K562 (cell line): Measurements from ENCODE around the gene CGB8. TPM values are rescaled to one million over a fixed set of nuclear protein-coding genes. Genes with fewer than 3 reads are reported as not detected.

ENCODE experiments used
- ARID2 ChIP-seq: fragments of 450-650 bp; IDR thresholded peaks from 2 replicates; pipeline ENCODE4 v1.6.1; 2017; ENCODE audit warnings: antibody characterized with exemption, mild to moderate bottlenecking
- CCNT2 ChIP-seq: IDR thresholded peaks from 2 replicates; pipeline ENCODE4 v1.6.1; 2011; ENCODE audit warnings: borderline replicate concordance, low read depth, mild to moderate bottlenecking, moderate library complexity, mixed read lengths, low read length; ENCODE audit not compliant: insufficient read length; ENCODE audit errors: extremely low read depth
- CXXC5 ChIP-seq: fragments of 250-450 bp; sonication (Bioruptor Pico); IDR thresholded peaks from 2 replicates; pipeline ENCODE4 v1.8.0; 2022; ENCODE audit warnings: inconsistent platforms, mild to moderate bottlenecking, moderate library complexity
- EWSR1 ChIP-seq: fragments of 450-650 bp; IDR thresholded peaks from 2 replicates; pipeline ENCODE4 v1.6.1; 2018; ENCODE audit warnings: borderline replicate concordance, mild to moderate bottlenecking, low read depth, moderate library complexity; ENCODE audit not compliant: partially characterized antibody
- MEF2D ChIP-seq: conservative IDR thresholded peaks from 2 replicates; pipeline ENCODE4 v1.6.1; 2016; ENCODE audit warnings: low read depth, missing genetic modification characterization, missing compliant biosample characterization
- MTF1 ChIP-seq: fragments of 250-450 bp; sonication (Bioruptor Pico); IDR thresholded peaks from 2 replicates; pipeline ENCODE4 v1.9.0; 2021; ENCODE audit warnings: moderate library complexity, mild to moderate bottlenecking, inconsistent platforms, borderline replicate concordance
- NCOA2 ChIP-seq, 2 experiments: fragments of 450-650 bp; IDR thresholded peaks; 2 replicates each; pipeline ENCODE4 v1.6.1; 2018; ENCODE audit warnings: mild to moderate bottlenecking in 2 of 2, moderate library complexity in 1 of 2; ENCODE audit not compliant: partially characterized antibody in 2 of 2
- NONO ChIP-seq, 2 experiments: fragments of 200-400 bp in 1 of 2; fragments of 450-650 bp in 1 of 2; formaldehyde crosslinking in 1 of 2; IDR thresholded peaks; 2 replicates each; pipeline ENCODE4 v1.6.1; 2017; ENCODE audit warnings: low read depth in 2 of 2, mild to moderate bottlenecking in 2 of 2, moderate library complexity in 2 of 2, low read length in 1 of 2
- RNF2 ChIP-seq: sonication (generic); IDR thresholded peaks from 2 replicates; pipeline ENCODE4 v1.6.1; 2016
- SMAD4 ChIP-seq: fragments of 250-450 bp; sonication (Bioruptor Pico); conservative IDR thresholded peaks from 2 replicates; pipeline ENCODE4 v1.8.0; 2021; ENCODE audit warnings: inconsistent platforms, mild to moderate bottlenecking, moderate library complexity
- SP1 ChIP-seq: sonication (generic); formaldehyde crosslinking; IDR thresholded peaks from 2 replicates; pipeline ENCODE4 v1.8.1; 2022; ENCODE audit warnings: mild to moderate bottlenecking, missing genetic modification reagents
- ZNF3 ChIP-seq: fragments of 250-450 bp; sonication (Bioruptor Pico); IDR thresholded peaks from 2 replicates; pipeline ENCODE4 v1.5.0; 2021; ENCODE audit warnings: mild to moderate bottlenecking, moderate library complexity
- ZSCAN32 ChIP-seq: fragments of 450-650 bp; formaldehyde crosslinking; IDR thresholded peaks from 2 replicates; pipeline ENCODE4 v1.4.0; 2020; ENCODE audit warnings: mild to moderate bottlenecking, moderate library complexity
- polyA plus RNA-seq, 8 experiments: library from polyadenylated mRNA; depleted of rRNA in 4 of 8; stranded (reverse) in 5 of 8; unstranded in 3 of 8; fragments of >200 nt; fragmentation: Nextera tagmentation in 2 of 8; fragmentation: Illumina TruSeq in 1 of 8; extraction: Ambion mirVana in 2 of 8; extraction: Trizol in 1 of 8; gene quantifications; 2 replicates each; pipeline versions ENCODE4 v1.2.1 to v1.2.3, GENCODE V29; 2011 to 2014; ENCODE audit warnings: inconsistent platforms in 1 of 8, missing spikeins in 1 of 8
- total RNA-seq, 7 experiments: library from RNA; depleted of rRNA in 6 of 7; stranded (reverse); fragments of >200 nt in 6 of 7; fragmentation: Illumina TruSeq in 2 of 7; extraction: Trizol in 2 of 7; gene quantifications; 2 replicates each; pipeline versions ENCODE4 v1.2.1 to v1.2.3, GENCODE V29; 2011 to 2021; ENCODE audit warnings: low replicate concordance in 1 of 7
- TF ChIP-seq, protein P1 (sequence below): sonication (generic); formaldehyde crosslinking; IDR thresholded peaks from 2 replicates; pipeline ENCODE4 v1.8.0; 2022; ENCODE audit warnings: missing genetic modification reagents, mild to moderate bottlenecking, moderate library complexity, borderline replicate concordance
- TF ChIP-seq, protein P2 (sequence below), 3 experiments: fragments of 200-800 bp in 1 of 3; sonication (Bioruptor generic) in 1 of 3; sonication (generic) in 1 of 3; formaldehyde crosslinking in 1 of 3; IDR thresholded peaks; 2 replicates each; pipeline versions ENCODE4 v1.6.1 to v1.8.0; 2016 to 2022; ENCODE audit warnings: mild to moderate bottlenecking in 2 of 3, missing compliant biosample characterization in 2 of 3, missing genetic modification characterization in 2 of 3, missing genetic modification reagents in 1 of 3
- TF ChIP-seq, protein P3 (sequence below): fragments of 150-350 bp; conservative IDR thresholded peaks from 2 replicates; pipeline ENCODE4 v1.6.1; 2014; ENCODE audit warnings: low read length
- TF ChIP-seq, protein P4 (sequence below): sonication (generic); formaldehyde crosslinking; IDR thresholded peaks from 2 replicates; pipeline ENCODE4 v1.8.0; 2022; ENCODE audit warnings: mild to moderate bottlenecking, missing genetic modification reagents

The CGB8 gene
- total and polyA plus RNA-seq, 9 of the 15 experiments (the other 6 are each of a cell fraction or from before 2014, with no cell fraction given): not detected

DNA sequence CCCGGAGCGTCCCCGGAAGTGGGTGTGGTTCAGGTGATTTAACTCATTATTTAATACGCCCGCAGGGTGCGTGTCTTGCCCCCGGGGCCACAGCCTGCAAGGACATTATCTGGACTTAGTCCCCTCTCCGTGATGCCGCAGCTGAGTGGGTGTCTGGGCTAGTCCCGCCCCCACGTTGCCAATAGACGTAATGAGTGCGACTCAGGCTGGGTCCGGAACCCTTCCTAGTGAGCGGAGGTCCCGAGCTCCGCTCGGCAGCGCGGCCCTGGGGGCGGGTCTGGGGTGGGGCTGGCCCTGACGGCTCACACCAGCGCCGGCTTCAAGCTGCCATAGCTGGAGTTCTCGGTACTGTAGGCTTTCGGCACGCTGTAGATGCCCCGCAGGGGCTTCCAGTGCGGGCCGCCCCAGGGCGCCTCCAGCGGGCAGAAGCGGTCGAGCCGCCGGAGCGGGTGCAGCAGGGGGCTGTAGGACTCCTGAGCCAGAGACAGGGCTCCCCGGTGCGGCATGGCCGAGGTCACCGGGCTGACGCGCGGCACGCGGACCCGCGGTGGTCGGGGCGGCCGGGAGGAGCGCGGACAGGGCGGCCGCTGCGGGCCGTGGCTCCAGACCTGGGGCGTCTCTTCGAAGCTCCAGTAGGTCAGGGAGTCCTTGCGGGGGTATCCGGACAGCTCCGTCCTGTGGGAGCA lies 31.1 kb downstream of the CGB8 start (continued):
- TF ChIP-seq CCNT2 (peak; percentile 76), RNF2 (no peak), NONO (IDR thresholded peaks at IDR 0.05; ENCODE audit: low read depth in 2 of 2, low read length in 1 of 2) (0 out of 4 replicates have a peak, but pooled peaks of 1 of the 2 experiments have one; percentile 50), SMAD4 (CRISPR knock-in tag) (no peak), EWSR1 (no peak), CXXC5 (CRISPR knock-in tag) (peak; percentile 51), ARID2 (no peak), NCOA2 (IDR thresholded peaks at IDR 0.05; ENCODE audit: partially characterized antibody in 2 of 2) (no peak), ZNF3 (CRISPR knock-in tag) (no peak), MEF2D (tag) (no peak), ZSCAN32 (no peak), MTF1 (CRISPR knock-in tag) (no peak), SP1 (no peak)
- TF ChIP-seq, protein P1, sequence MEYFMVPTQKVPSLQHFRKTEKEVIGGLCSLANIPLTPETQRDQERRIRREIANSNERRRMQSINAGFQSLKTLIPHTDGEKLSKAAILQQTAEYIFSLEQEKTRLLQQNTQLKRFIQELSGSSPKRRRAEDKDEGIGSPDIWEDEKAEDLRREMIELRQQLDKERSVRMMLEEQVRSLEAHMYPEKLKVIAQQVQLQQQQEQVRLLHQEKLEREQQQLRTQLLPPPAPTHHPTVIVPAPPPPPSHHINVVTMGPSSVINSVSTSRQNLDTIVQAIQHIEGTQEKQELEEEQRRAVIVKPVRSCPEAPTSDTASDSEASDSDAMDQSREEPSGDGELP (CRISPR knock-in tag): peak; percentile 54
- TF ChIP-seq, protein P2, sequence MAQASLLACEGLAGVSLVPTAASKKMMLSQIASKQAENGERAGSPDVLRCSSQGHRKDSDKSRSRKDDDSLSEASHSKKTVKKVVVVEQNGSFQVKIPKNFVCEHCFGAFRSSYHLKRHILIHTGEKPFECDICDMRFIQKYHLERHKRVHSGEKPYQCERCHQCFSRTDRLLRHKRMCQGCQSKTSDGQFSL (CRISPR knock-in tag; IDR thresholded peaks at IDR 0.05): no peak
- TF ChIP-seq, protein P2 (tag; IDR thresholded peaks at IDR 0.05): no peak
- TF ChIP-seq, protein P3, sequence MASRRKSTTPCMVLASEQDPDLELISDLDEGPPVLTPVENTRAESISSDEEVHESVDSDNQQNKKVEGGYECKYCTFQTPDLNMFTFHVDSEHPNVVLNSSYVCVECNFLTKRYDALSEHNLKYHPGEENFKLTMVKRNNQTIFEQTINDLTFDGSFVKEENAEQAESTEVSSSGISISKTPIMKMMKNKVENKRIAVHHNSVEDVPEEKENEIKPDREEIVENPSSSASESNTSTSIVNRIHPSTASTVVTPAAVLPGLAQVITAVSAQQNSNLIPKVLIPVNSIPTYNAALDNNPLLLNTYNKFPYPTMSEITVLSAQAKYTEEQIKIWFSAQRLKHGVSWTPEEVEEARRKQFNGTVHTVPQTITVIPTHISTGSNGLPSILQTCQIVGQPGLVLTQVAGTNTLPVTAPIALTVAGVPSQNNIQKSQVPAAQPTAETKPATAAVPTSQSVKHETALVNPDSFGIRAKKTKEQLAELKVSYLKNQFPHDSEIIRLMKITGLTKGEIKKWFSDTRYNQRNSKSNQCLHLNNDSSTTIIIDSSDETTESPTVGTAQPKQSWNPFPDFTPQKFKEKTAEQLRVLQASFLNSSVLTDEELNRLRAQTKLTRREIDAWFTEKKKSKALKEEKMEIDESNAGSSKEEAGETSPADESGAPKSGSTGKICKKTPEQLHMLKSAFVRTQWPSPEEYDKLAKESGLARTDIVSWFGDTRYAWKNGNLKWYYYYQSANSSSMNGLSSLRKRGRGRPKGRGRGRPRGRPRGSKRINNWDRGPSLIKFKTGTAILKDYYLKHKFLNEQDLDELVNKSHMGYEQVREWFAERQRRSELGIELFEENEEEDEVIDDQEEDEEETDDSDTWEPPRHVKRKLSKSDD: no peak
- TF ChIP-seq, protein P4, sequence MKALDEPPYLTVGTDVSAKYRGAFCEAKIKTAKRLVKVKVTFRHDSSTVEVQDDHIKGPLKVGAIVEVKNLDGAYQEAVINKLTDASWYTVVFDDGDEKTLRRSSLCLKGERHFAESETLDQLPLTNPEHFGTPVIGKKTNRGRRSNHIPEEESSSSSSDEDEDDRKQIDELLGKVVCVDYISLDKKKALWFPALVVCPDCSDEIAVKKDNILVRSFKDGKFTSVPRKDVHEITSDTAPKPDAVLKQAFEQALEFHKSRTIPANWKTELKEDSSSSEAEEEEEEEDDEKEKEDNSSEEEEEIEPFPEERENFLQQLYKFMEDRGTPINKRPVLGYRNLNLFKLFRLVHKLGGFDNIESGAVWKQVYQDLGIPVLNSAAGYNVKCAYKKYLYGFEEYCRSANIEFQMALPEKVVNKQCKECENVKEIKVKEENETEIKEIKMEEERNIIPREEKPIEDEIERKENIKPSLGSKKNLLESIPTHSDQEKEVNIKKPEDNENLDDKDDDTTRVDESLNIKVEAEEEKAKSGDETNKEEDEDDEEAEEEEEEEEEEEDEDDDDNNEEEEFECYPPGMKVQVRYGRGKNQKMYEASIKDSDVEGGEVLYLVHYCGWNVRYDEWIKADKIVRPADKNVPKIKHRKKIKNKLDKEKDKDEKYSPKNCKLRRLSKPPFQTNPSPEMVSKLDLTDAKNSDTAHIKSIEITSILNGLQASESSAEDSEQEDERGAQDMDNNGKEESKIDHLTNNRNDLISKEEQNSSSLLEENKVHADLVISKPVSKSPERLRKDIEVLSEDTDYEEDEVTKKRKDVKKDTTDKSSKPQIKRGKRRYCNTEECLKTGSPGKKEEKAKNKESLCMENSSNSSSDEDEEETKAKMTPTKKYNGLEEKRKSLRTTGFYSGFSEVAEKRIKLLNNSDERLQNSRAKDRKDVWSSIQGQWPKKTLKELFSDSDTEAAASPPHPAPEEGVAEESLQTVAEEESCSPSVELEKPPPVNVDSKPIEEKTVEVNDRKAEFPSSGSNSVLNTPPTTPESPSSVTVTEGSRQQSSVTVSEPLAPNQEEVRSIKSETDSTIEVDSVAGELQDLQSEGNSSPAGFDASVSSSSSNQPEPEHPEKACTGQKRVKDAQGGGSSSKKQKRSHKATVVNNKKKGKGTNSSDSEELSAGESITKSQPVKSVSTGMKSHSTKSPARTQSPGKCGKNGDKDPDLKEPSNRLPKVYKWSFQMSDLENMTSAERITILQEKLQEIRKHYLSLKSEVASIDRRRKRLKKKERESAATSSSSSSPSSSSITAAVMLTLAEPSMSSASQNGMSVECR (CRISPR knock-in tag): 0 out of 2 replicates have a peak, but pooled peaks have one; percentile 19
